Measurements from ENCODE around the gene STAB1. TPM values are rescaled to one million over a fixed set of nuclear protein-coding genes. Genes with fewer than 3 reads are reported as not detected.

STAB1 gene
- total RNA-seq, 1 donor from 2014 or later, result 0.16 TPM

GRCh38 chr3:52451237-52452083, 43.7 kb upstream of the STAB1 start:
- peaks cover 29% of the 10 kb centered on the region for H3K4me1 Mint-ChIP-seq
- TF ChIP-seq CTCF (conservative IDR thresholded peaks at IDR 0.05), result no peak
- peak; percentile 45 for DNase-seq (ENCODE audit: low read depth, low spot score)
- peak overlapping the region; percentile 54 for H3K4me3 Mint-ChIP-seq
- no peaks in the 10 kb centered on the region for H3K27me3 Mint-ChIP-seq (ENCODE audit: low read depth)
- H3K9me3 Mint-ChIP-seq, result no peaks in the 10 kb centered on the region
- no peak overlapping the region for H3K27ac Mint-ChIP-seq (ENCODE audit: unreplicated experiment)
- no peaks in the 10 kb centered on the region for H3K36me3 Mint-ChIP-seq (ENCODE audit: low read depth)

- H3K4me3 Mint-ChIP-seq, result no peak overlapping the region
- DNase-seq (ENCODE audit: low read depth, low spot score), result no peak
- H3K9me3 Mint-ChIP-seq, result no peaks in the 10 kb centered on the region
- H3K36me3 Mint-ChIP-seq (ENCODE audit: low read depth), result peaks cover 1% of the 10 kb centered on the region
- TF ChIP-seq CTCF (conservative IDR thresholded peaks at IDR 0.05), result no peak
- no peaks in the 10 kb centered on the region for H3K27me3 Mint-ChIP-seq (ENCODE audit: low read depth)
- peaks cover 32% of the 10 kb centered on the region for H3K4me1 Mint-ChIP-seq
- H3K27ac Mint-ChIP-seq (ENCODE audit: unreplicated experiment), result no peak overlapping the region
Observed at GRCh38 chr3:52452126-52452525, 43.0 kb upstream of the STAB1 start.

- peaks cover 6% of the 10 kb centered on the region for H3K36me3 Mint-ChIP-seq (ENCODE audit: low read depth)
- peaks cover 36% of the 10 kb centered on the region for H3K4me1 Mint-ChIP-seq
- no peaks in the 10 kb centered on the region for H3K27me3 Mint-ChIP-seq (ENCODE audit: low read depth)
- peak overlapping the region; percentile 89 for H3K4me3 Mint-ChIP-seq
- no peak for TF ChIP-seq CTCF (conservative IDR thresholded peaks at IDR 0.05)
- H3K27ac Mint-ChIP-seq (ENCODE audit: unreplicated experiment), result peak overlapping the region; percentile 12
- DNase-seq (ENCODE audit: low read depth, low spot score), result no peak
- no peaks in the 10 kb centered on the region for H3K9me3 Mint-ChIP-seq
Observed at GRCh38 chr3:52452570-52453221, 42.4 kb upstream of the STAB1 start.

GRCh38 chr3:52453496-52454249, 41.5 kb upstream of the STAB1 start, which contains the start of gene TNNC1:
TNNC1 (minus strand) TSS chr3:52454041; CDS start chr3:52454015, 26 bp downstream.
- no peak for TF ChIP-seq CTCF (conservative IDR thresholded peaks at IDR 0.05)
- peak within 1 kb of the TSS; percentile 92 for H3K27ac Mint-ChIP-seq (ENCODE audit: unreplicated experiment)
- H3K4me1 Mint-ChIP-seq, result peaks cover 43% of the 10 kb centered on the region
- H3K9me3 Mint-ChIP-seq, result no peaks in the 10 kb centered on the region
- peak within 1 kb of the TSS; percentile 89 for H3K4me3 Mint-ChIP-seq
- H3K27me3 Mint-ChIP-seq (ENCODE audit: low read depth), result no peaks in the 10 kb centered on the region
- peaks cover 9% of the 10 kb centered on the region for H3K36me3 Mint-ChIP-seq (ENCODE audit: low read depth)
- no peak for DNase-seq (ENCODE audit: low read depth, low spot score)

GRCh38 chr3:52454250-52454937, 40.7 kb upstream of the STAB1 start:
- peak overlapping the region; percentile 89 for H3K4me3 Mint-ChIP-seq
- peaks cover 11% of the 10 kb centered on the region for H3K36me3 Mint-ChIP-seq (ENCODE audit: low read depth)
- H3K9me3 Mint-ChIP-seq, result no peaks in the 10 kb centered on the region
- no peaks in the 10 kb centered on the region for H3K27me3 Mint-ChIP-seq (ENCODE audit: low read depth)
- H3K4me1 Mint-ChIP-seq, result peaks cover 43% of the 10 kb centered on the region
- TF ChIP-seq CTCF (conservative IDR thresholded peaks at IDR 0.05), result no peak
- peak overlapping the region; percentile 92 for H3K27ac Mint-ChIP-seq (ENCODE audit: unreplicated experiment)
- DNase-seq (ENCODE audit: low read depth, low spot score), result no peak

All from neural crest cell (in vitro differentiated cells).